Measurements from ENCODE around the gene SMARCA2.

Gene SMARCA2

GRCh38 chr9:2220036-2220435, 204.9 kb downstream of the SMARCA2 start:
- no peak for DNase-seq

DNA sequence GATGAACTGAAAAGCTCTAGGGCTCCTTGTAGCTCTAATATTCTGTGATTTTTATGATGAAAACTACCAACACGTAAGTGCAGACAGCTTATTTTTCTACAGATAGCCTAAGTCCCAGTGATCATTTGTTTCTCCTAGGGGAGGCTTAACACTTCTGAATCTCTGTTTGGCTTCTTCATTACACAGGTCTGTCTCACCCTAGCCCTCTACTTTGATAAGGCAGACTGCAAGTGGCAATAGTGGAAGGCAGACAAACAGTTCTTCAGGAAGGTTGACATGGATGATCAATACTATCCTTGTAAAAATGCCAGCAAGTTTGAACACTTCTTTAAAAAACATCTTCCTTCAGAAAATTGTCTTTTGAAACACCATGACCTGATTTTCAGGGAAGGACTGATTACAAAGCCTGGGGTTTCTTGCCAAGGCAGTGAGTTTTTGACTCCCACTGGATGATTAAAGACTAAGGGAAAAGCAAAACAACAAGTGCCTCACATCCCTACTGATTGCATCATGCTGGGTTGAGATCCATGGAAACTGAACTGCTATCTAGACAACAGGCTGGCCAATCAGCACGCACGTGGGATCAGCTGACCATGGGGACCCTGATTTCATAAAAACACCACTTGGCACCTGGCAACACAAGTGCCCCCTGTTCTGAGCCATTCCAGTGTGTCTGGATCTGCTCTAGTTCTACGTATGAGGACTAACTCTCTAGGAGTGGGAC, 212.2 kb downstream of the SMARCA2 start:
- DNase-seq, result no peak

DNA sequence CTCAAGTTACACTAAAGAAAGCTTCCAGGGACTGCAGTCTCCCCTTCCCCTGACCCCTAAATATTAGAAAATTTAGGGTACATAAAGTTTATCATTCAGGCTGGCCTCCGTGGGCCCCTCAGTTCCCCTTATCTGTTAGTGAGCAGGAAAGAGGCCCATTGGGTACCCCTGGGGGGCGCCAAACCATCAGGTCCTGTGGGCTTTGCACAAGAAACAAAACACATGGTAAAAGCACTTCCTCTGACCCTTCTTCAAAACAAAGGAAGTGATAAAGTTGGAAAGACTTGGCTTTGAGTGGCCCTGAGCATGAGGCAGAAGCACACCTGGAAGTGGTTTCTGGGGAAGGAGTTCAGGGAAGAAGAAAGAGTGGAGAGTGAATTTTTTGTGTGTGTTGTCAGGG, 213.0 kb downstream of the SMARCA2 start:
- no peak for DNase-seq

- DNase-seq, result no peak
Measured at GRCh38 chr9:2228641-2229040, 213.5 kb downstream of the SMARCA2 start.

DNA sequence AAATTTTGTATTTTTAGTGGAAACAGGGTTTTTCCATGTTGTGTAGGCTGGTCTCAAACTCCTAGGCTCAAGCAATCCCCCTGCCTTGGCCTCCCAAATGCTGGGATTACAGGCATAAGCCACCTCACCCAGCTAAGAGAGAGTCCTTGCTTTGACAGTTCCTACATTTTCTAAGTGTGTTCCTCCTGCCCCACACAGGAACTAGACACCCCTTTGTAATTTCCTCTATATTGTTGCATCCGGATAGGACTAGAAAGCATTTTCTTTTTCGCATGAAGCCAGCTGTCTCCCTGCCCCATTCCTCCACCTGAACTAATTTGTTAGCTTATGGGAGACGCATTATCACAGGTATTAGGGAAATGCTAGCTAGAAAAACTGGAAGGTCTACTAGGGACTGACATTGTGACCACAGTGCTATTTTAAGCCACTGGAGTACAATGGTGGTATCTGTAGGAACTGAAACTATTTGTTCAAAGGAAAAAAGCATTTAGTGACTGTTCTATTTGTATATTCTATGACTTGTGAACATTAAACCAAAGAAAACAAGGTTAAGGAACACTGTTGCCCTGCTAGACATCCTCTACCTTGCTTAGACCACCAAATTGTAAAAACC, 214.1 kb downstream of the SMARCA2 start:
- no peak for DNase-seq

DNA sequence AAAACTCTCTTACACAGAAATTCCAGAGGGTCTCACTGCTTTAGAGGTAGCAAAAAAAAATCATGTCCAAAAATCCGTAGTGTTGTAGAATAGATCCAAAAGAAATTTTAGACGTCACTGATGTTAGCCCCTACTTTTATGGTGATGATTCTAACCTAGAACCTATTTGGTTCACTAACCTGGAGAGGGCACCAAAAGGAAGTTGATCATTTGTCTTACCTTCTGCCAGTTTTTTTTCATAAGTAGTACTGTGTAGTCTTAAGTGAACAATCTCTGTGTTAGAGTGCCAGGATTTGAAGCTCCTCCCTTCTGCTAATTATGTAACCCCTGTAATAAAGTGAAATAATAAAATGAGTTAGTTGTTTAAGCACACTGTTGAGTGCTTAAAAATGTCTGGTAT, 215.2 kb downstream of the SMARCA2 start:
- DNase-seq, result no peak

- DNase-seq, result no peak
Measured at GRCh38 chr9:2231101-2231500, 216.0 kb downstream of the SMARCA2 start.

- no peak for DNase-seq
Measured at GRCh38 chr9:2231829-2232228, 216.7 kb downstream of the SMARCA2 start.

DNA sequence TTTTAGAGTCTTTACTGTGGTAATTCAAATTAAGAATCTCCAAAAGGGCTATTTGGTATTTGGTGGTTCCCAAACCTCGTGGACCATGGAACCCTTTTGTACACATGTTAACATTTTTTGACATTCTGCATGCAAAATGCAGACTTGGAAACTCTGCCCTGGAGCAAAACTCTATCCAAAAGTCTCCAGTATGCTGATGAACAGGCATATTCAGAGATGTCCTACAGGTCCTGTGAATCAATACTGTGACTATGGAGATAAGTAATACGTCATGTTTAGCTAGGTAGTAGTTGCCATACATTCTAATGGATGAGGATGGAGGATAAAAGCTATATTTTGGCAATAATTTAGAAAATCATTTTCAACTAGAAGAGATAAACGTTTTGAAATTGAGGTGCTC, 218.1 kb downstream of the SMARCA2 start:
- no peak for DNase-seq

DNA sequence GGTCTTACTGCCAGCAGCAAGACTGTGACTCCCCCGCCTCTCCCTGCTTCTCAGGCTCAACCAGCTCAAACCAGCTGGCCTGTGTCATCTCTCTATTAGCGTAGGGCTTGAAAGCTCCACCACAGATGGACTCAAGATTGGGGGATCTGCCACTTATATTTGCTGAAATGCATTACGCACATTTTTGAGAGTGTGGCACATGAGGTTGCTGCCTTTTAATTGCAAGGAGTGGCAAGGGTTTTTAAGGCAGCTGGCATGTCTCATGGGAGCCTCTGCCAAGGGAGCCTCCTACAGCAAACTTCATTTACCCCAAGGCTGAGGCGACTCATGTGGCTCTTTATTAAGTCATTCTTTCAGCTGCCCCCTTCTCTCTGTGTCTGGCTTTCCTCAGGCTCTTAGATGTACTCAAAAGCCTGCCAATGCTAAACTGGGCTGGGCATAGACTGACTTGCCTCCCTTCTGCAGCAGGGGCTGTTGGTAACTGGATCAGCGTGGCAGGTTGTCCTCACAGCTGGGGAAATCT, 219.3 kb downstream of the SMARCA2 start:
- DNase-seq, result no peak

DNA sequence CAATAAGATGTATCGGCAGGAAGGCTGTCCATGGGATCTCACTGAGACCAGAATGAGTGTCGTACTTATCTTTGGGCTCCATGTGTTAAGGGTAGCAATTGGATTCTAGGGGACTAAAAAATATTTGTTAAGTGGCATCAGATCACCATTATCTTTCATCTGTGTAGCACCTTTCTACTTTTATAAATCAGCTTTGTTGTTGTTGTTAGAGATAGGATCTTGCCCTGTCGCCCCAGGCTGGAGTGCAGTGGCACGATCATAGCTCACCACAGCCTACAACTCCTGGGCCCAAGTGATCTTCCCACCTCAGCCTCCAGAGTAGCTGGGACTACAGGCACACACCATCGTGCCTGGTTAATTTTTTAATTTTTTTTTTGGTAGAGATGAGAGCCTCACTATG, 220.5 kb downstream of the SMARCA2 start:
- DNase-seq, result no peak

GRCh38 chr9:2236850-2237249, 221.7 kb downstream of the SMARCA2 start:
- no peak for DNase-seq

DNA sequence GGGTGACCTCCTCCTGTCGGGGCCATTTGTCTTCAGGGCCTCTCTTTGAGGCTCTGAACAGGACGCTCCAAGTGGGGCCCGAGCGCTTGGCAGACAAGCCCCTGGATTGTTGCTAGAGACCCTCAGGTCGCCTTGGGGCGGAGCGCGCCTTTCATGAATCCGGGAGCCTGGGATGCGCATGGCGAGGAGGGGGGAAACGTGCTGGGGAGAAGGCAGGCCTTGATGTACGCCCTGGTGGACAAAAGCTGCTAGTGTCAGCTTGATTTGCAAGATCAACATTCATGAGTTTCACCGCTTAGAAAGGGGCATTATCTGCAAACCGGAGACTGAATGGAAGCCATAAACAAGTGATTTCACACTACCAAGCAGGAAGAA, 226.3 kb downstream of the SMARCA2 start:
- DNase-seq, result no peak

GRCh38 chr9:2241836-2242741, 226.9 kb downstream of the SMARCA2 start:
- DNase-seq, result no peak

DNA sequence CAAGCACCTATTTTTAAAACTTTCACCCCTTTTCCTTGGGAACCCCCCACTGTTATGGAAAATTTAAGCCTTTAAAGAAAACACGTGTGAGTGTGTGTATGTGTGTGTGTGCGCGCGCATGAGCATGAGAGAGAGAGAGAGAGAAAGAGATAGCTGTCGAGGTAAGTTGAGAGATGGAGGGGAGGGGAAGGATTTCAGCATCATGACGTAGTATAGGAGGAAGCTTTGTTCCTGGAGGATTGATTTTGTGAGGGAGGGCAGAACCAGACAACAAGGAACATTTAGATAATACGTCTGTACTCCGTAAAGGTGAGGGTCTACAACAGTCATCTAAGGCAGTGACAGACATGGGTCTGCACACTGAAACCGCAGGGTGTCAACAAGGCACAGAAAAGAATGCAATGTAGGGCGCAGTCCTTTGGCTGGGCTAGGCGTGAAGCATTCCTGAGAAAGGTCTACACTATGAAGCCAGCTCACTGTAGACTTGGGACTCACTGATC, 227.7 kb downstream of the SMARCA2 start:
- DNase-seq, result no peak

Data from activated CD4-positive, CD25-positive, alpha-beta regulatory T cell treated with anti-CD3 and anti-CD28 coated beads, Interleukin-2, amount 50 U/mL, for 72 hours (primary cell).